SK-N-SH treated with all-trans-retinoic acid at 6 μM for 48 hours (cell line): ENCODE measurements around the gene KLF18.

Source experiments
- CSDC2 ChIP-seq: fragments of 250-450 bp; sonication (Bioruptor Pico); IDR thresholded peaks from 2 replicates; pipeline ENCODE4 v1.5.0; 2020; ENCODE audit warnings: mild to moderate bottlenecking, moderate library complexity
- ESRRG ChIP-seq: fragments of 250-450 bp; sonication (Bioruptor Pico); IDR thresholded peaks from 2 replicates; pipeline ENCODE4 v1.6.1; 2021; ENCODE audit warnings: mild to moderate bottlenecking
- PPARA ChIP-seq: fragments of 250-450 bp; sonication (Bioruptor Pico); IDR thresholded peaks from 2 replicates; pipeline ENCODE4 v1.5.0; 2020; ENCODE audit warnings: mild to moderate bottlenecking, borderline replicate concordance
- TOX ChIP-seq: fragments of 250-450 bp; sonication (Bioruptor Pico); IDR thresholded peaks from 2 replicates; pipeline ENCODE4 v1.8.0; 2021; ENCODE audit warnings: mild to moderate bottlenecking, moderate library complexity, borderline replicate concordance
- TSHZ2 ChIP-seq: fragments of 250-450 bp; sonication (Bioruptor Pico); IDR thresholded peaks from 2 replicates; pipeline ENCODE4 v1.5.0; 2020; ENCODE audit warnings: mild to moderate bottlenecking, moderate library complexity
- ZC3H10 ChIP-seq: fragments of 250-450 bp; sonication (Bioruptor Pico); IDR thresholded peaks from 2 replicates; pipeline ENCODE4 v1.5.1; 2021; ENCODE audit warnings: mild to moderate bottlenecking, moderate library complexity
- ZFP30 ChIP-seq: fragments of 450-650 bp; formaldehyde crosslinking; IDR thresholded peaks from 2 replicates; pipeline ENCODE4 v1.5.0; 2022; ENCODE audit warnings: mild to moderate bottlenecking, moderate library complexity
- ZNF565 ChIP-seq: fragments of 450-650 bp; formaldehyde crosslinking; conservative IDR thresholded peaks from 2 replicates; pipeline ENCODE4 v1.5.0; 2020; ENCODE audit warnings: low read depth, mild to moderate bottlenecking, moderate library complexity
- ZNF70 ChIP-seq: fragments of 450-650 bp; formaldehyde crosslinking; IDR thresholded peaks from 2 replicates; pipeline ENCODE4 v1.5.0; 2020; ENCODE audit warnings: mild to moderate bottlenecking, moderate library complexity
- TF ChIP-seq, protein P1 (sequence below): fragments of 250-450 bp; sonication (Bioruptor Pico); IDR thresholded peaks from 2 replicates; pipeline ENCODE4 v1.8.0; 2020; ENCODE audit warnings: mild to moderate bottlenecking, moderate library complexity, borderline replicate concordance

DNA sequence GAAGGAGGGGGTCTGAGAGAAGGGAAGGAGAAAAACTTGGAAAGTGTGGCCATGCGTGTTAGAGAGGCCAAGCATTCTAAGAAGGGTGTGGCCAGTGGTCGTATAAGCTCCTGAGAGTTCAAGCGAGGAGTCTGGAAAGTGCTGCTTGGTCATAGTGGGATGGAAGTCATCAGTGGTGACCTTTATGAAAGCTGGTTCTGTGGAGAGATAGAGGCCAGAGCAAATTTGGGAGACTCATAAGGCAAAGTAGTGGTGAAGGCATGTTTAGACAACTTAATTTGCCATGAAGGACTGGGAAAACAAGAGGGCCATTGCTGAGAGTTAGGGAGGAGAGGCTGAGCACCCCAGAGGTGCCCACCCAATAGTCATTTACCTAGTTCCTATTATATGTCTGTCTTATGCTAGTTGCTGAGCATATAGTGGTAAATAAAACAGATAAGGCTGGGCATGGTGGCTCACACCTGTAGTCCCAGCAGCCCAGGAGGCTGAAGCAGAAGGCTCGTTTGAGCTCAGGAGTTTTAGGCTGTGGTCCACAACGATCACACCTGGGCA, 21.0 kb downstream of the KLF18 start:
- TF ChIP-seq ZFP30 (CRISPR knock-in tag) = no peak
- no peak for TF ChIP-seq TSHZ2 (CRISPR knock-in tag)
- no peak for TF ChIP-seq ZC3H10 (CRISPR knock-in tag)
- TF ChIP-seq ZNF565 (CRISPR knock-in tag) = no peak
- TF ChIP-seq ZNF70 (CRISPR knock-in tag) = no peak
- TF ChIP-seq CSDC2 (CRISPR knock-in tag) = no peak
- TF ChIP-seq, protein P1, sequence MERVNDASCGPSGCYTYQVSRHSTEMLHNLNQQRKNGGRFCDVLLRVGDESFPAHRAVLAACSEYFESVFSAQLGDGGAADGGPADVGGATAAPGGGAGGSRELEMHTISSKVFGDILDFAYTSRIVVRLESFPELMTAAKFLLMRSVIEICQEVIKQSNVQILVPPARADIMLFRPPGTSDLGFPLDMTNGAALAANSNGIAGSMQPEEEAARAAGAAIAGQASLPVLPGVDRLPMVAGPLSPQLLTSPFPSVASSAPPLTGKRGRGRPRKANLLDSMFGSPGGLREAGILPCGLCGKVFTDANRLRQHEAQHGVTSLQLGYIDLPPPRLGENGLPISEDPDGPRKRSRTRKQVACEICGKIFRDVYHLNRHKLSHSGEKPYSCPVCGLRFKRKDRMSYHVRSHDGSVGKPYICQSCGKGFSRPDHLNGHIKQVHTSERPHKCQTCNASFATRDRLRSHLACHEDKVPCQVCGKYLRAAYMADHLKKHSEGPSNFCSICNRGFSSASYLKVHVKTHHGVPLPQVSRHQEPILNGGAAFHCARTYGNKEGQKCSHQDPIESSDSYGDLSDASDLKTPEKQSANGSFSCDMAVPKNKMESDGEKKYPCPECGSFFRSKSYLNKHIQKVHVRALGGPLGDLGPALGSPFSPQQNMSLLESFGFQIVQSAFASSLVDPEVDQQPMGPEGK (CRISPR knock-in tag) = no peak
- TF ChIP-seq TOX (CRISPR knock-in tag) = no peak
- TF ChIP-seq PPARA (CRISPR knock-in tag) = no peak
- no peak for TF ChIP-seq ESRRG (CRISPR knock-in tag)
